Activated CD8-positive, alpha-beta memory T cell treated with anti-CD3 and anti-CD28 coated beads for 24 hours (primary cell): Measurements from ENCODE around the gene ZBTB8A.
"Not testable (repeated sequence)": the region's sequence is repeated elsewhere in the genome, so short reads cannot be mapped to it uniquely, and the experiment has no call there.

Experiments
- DNase-seq: peaks from one replicate; pipeline ENCODE4 v3.0.0-alpha.2; 2020

ZBTB8A gene

GRCh38 chr1:32538887-32539583 lies at the start of gene ZBTB8A:
Gene ZBTB8A, plus strand, starts transcription at chr1:32539427. Its CDS starts 53,505 bp downstream, at chr1:32592932.
- DNase-seq = peak; percentile 71

DNA sequence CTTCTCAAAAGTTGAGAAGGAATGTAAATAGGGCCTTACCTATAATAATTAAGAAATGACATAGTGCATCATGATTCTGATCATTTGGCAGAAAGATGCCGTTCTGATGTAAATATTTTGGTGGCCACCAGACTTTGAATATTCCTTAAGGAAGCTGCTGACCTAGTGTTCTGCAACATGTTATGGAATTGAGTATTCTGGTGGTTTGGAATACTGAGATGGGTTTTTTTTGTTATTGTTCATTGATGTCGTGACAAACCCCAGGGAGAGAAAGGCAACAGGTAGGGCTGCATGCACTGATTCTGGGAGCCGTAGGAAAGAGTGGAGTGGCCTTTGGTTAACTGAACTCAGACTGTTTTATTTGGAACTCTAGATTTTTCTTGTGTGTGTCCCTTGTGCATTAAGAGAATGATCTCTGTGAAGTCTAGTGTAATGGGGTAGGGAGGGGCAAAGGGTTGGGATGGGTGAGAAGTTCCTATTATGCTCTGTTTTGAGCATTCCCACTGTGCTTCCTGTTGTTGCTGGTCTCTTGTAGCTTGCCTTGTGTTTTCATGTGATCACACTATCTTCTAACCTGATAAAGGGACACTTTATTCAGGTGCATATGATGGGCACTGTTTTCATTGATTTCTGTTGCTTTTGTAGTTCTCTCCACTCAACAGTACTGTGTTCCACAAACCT lies 49.3 kb upstream of the ZBTB8A start:
- no peak for DNase-seq

GRCh38 chr1:32491386-32491785 lies 47.8 kb upstream of the ZBTB8A start:
- DNase-seq = no peak

GRCh38 chr1:32494196-32494595 lies 45.0 kb upstream of the ZBTB8A start:
- no peak for DNase-seq

- no peak for DNase-seq
These were observed 44.4 kb upstream of the ZBTB8A start for GRCh38 chr1:32494711-32495337.

GRCh38 chr1:32496127-32496526 lies 43.1 kb upstream of the ZBTB8A start:
- no peak for DNase-seq

- no peak for DNase-seq
These were observed 40.5 kb upstream of the ZBTB8A start for GRCh38 chr1:32498751-32499150.

DNA sequence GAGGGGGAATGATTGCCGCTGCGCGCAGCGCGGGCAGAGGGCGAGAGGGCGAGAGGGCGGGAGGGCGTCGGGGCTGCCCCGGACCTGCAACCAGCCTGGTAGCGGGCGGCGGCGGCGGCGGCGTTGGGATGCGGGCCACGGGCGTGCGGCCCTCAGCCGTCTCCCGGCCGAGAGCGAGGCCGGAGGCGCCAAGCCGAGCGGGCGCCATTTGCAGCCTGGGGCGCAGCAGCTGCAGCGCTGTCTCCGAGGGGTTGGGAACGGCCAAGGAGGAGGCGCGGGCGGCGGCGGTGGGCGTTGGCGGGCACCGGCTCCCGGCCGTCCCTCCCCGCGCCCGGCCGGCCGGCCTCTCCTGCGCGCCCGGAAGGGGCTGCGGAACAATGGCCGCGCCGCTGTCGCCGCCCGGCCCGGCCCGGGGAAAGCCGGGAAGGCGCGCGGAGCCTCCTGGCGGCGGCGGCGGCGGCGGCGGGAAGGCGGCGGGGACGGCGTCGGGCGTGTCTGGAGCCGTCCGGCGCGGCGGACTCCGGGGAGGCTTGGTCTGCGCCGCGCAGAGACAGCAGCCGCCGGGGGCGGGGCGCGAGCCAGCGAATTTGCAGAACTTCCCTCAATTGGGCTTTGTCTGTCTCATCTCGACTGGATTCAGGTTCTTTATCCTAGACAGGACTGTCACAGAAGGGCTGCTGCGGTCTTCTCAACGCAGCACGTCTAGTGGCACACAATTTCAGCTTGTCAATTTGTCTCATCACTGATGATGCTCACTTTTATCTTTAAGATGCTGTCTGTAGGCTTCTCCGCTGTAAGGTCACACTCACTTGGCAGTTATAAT lies 38.6 kb upstream of the ZBTB8A start:
- peak; percentile 69 for DNase-seq

DNA sequence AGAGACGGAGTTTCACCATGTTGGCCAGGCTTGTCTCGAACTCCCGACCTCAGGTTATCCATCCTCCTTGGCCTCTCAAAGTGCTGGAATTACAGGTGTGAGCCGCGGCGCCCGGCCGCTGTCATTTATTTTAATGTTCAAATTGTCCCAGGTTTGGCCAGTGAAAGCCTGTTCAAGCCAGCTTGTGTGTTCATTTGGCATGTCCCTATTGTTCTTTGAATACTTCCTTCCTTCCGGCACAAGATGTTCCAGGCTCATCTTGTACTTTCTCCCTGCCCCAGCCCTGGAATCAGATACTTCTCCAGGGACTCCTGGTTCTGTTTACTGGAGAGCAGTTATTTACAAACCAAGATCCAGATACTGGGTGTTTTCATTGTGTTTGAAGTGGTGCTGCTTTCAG lies 37.4 kb upstream of the ZBTB8A start:
- DNase-seq = no peak

GRCh38 chr1:32503153-32503552 lies 36.1 kb upstream of the ZBTB8A start:
- DNase-seq = no peak

DNA sequence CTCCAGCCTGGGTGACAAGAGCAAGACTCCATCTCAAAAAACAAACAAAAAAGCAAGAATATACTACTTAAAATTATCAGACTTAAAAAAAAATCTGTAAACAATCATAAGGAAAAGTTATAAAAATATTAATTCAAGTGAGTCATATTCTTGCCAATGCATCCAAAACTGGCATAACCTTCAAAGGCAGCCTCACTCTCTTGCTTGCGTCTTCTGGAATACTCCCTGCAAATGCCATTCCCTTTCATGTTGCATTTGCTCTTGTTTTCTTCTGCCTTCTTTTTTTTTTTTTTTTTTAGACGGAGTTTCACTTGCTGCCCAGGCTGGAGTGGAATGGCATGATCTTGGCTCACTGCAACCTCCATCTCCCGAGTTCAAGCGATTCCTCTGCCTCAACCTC lies 32.2 kb upstream of the ZBTB8A start:
- DNase-seq = no peak

DNA sequence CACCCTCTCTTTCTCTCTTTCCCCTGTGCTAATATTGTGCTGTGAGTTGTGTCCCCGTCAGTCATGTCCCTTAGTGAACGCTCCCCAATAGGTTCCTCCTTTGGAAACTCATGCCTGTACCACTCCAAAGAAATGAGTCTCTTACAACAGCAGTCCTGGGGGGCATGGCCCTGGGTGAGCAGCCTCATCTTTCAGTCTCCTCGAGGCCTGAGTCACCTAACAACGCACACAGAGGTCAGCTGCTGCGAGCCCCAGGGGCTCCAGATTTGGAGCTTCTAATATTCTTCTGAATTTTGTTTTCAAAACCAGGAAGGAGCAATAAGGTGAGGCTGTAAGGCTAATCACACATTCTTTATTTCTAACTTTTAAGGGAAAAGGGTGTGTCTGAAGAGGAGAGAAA lies 30.5 kb upstream of the ZBTB8A start:
- DNase-seq = no peak

GRCh38 chr1:32509939-32510338 lies 29.3 kb upstream of the ZBTB8A start:
- no peak for DNase-seq

GRCh38 chr1:32516402-32516801 lies 22.8 kb upstream of the ZBTB8A start:
- no peak for DNase-seq

DNA sequence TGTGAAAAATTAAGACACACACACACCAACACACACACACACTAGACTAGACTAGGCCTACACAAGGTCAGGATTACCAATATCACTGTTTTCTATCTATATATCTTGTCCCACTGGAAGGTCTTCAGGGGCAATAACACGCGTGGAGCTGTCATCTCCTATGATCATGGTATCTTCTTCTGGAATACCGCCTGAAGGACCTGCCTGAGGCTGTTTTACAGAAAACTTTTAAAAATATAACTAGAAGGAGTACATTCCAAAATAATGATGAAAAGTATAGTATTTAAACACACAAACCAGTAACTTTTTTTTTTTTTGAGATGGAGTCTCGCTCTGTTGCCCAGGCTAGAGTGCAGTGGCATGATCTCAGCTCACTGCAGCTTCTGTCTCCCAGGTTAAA lies 20.3 kb upstream of the ZBTB8A start:
- no peak for DNase-seq

DNA sequence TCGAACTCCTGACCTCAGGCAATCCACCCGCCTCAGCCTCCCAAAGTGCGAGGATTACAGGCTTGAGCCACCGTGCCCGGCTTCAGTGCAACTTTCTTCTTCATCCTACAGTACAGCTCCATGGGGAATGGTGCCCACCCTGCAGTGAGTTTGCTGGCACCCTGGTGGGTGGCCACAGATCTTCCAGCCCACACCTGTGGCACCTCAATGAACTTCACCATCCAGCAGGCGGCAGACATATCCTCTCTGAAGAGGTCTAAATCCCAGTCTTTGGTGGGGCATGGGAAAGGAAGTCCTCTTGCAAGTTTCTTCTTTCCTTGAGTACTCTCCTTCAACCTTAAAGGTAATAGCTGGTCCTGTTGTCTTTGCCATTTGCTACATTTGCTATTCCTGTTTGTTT lies 18.1 kb upstream of the ZBTB8A start:
- DNase-seq = no peak

DNA sequence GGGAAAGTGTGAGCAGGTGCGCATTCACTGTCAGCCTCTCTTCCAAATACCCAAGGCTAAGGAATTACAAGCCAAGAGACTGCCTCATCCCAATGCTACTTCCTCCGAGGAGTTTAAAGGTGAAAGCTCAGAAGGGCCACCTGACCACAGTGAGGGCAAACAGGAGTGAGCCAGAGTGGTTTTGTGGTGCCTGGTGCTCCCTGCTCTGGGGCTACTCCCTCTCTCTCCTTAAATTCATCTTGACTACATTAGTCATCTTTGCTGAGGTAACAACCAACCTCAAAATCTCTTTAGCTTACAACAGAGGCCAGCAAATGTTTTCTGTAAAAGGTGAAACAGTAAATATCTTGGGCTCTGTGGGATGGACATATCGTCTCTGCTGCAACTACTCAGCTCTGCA lies 14.2 kb upstream of the ZBTB8A start:
- DNase-seq = no peak

DNA sequence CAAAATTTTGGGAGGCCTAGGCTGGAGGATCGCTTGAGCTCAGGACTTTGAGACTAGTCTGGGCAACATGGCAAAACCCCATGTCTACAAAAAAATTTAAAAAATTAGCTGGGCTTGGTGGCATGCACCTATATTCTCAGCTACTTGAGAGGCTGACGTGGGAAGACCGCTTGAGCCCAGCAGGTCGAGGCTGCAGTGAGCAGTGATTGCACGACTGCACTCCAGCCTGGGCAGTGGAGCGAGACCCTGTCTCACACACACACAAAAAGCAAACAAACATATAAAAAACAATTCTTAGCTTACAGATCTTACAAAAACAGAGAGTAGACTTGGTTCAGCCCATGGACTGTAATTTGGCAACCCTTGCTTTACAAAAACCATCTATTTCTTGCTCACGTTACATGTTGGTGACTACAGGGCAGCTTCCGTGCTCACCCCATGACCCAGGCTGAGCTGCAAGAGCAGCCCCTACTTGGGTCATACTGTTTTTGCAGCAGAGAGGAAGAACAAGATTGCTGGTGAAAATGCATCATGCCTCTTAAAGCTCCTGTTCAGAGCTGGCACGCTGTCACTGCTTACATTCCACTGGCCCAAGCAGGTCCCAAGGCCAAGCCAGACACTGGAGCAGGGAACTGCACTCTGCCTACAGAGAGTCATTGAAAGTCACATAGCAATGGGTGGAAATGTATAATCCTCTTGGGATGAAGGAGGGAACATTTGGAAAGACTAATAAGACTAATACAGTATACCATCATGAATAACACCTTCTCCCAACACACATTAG lies 13.4 kb upstream of the ZBTB8A start:
- no peak for DNase-seq

GRCh38 chr1:32528550-32528949 lies 10.7 kb upstream of the ZBTB8A start:
- not testable (repeated sequence) for DNase-seq

DNA sequence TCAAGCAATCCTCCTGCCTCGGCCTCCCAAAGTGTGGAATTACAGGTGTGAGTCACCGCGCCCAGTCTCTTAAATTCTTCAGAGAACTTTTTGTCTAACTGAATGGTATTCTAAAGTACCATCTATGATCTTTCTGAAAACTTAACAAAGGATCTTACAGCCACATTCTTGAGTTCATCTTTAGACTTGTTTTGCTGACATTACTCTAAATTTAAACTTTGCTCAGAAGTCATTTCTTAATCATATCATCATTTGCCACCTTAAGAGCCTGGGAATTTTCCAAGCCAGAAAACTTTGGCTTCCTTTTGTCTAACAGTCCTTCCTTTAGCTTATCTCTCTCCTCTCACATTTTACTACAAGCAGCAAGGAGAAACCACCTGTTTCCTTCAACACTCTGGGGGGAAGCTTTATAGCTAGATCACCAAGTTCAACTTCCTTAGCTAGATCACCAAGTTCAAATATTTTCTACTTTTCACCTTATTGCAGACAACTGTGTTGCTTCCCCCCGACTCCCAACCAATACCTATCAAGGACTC lies 5.4 kb upstream of the ZBTB8A start:
- no peak for DNase-seq

DNA sequence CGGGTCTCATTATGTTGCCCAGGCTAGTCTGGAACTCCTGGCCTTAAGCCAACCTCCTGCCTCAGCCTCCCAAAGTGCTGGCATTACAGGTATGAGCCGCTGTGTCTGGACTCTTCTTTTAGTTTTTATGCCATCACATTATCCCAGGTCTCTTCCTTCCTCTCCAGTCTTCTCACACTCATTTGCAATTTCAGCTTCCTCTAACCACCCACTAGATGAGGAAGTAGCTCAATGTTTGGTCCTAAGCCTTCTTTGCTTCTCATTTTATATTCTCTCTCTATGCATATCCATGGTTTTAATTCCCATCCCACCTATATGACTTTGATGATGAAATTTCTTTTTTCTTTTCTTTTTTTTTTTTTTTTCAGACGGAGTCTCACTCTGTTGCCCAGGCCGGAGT lies 3.1 kb upstream of the ZBTB8A start:
- DNase-seq = no peak

DNA sequence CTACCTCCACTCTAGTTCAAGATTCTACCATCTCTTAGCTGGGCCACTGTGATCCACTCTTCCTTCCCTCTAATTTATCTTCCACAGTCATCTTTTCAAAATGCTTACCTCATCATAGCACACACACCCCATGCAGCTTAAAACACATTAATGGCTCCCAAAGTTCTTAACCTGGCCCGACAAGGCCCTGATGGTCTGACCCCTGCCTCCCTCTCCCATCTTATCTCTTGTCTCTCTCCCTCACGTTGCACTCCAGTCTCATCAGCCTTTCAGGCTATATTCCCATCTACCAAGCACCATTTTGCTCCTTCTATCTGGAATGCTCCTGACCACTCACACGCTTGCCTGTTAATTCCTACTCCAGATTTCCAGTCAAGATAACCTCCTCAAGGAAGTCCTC lies 2.5 kb upstream of the ZBTB8A start:
- DNase-seq = no peak
